ENCODE data around the gene ALKBH5. TPM values are rescaled to one million over a fixed set of nuclear protein-coding genes. Genes with fewer than 3 reads are reported as not detected.

The ALKBH5 gene
- total and polyA plus RNA-seq, 2 of the 8 experiments (the other 6 are each of a cell fraction or from before 2014, with no cell fraction given), result 63.7 to 86.4 TPM

DNA sequence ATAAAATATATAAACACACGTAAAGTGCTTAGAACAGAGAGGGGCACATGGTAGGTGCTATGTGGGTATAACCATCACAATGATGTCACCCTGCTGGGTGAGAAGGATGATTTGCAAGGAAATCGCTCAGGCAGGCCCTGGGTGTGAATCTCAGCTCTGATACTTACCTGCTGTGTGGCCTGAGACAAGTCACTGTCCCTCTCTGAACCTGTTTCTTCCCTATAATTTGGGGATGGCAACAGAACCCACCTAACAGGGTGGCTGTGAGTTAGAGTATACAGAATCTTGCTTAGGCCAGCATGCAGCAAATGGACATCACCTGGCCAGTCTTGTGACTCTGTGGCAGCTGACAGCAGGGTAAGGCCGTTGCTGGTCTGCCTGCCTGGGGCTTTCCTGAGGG is 36.6 kb upstream of the ALKBH5 start:
- Histone ChIP-seq H3K23ac (ENCODE audit: insufficient read length) (no peak overlapping the region), H3K79me1 (ENCODE audit: low read depth, low read length) (no peaks in the 10 kb centered on the region), H3K4ac (replicated peaks; ENCODE audit: insufficient read length, low read depth, low read length) (no peak overlapping the region), H2BK20ac (ENCODE audit: low read length) (no peak overlapping the region), H2BK120ac (replicated peaks; ENCODE audit: low read depth, low read length) (no peak overlapping the region), H3K14ac (ENCODE audit: insufficient read length) (no peak overlapping the region), H3K18ac (ENCODE audit: extremely low read depth, low read length) (no peak overlapping the region), H4K91ac (replicated peaks; ENCODE audit: insufficient read length, low read length) (no peak overlapping the region), H2BK5ac (ENCODE audit: low read depth, low read length) (no peak overlapping the region), H2BK12ac (ENCODE audit: low read depth, low read length) (no peak overlapping the region), H3K4me1 (replicated peaks in 1 of 4; ENCODE audit: control insufficient read depth in 3 of 4, insufficient read depth in 4 of 4, low read length in 3 of 4) (peaks cover 0 to 10% (median 6%) of the 10 kb centered on the region in 4 experiments; a peak in 5 of 7 replicates), H4K5ac (ENCODE audit: insufficient read length, low read depth, low read length) (no peak overlapping the region), H4K20me1 (replicated peaks in 1 of 2; ENCODE audit: control insufficient read depth in 1 of 2, insufficient read depth in 2 of 2, low read length in 2 of 2) (no peaks in the 10 kb centered on the region), H3K9me3 (ENCODE audit: insufficient read depth in 2 of 2, low read depth in 1 of 2, low read length in 1 of 2) (no peaks in the 10 kb centered on the region), H3K23me2 (ENCODE audit: low read depth, low read length) (no peaks in the 10 kb centered on the region), H2AK5ac (ENCODE audit: low read depth, low read length) (no peak overlapping the region), H3K4me2 (ENCODE audit: insufficient read depth in 1 of 2, low read depth in 2 of 2, low read length in 2 of 2) (no peak overlapping the region), H4K8ac (ENCODE audit: extremely low read depth, insufficient read depth, low read length) (no peak overlapping the region), H3K27ac (ENCODE audit: low read depth, low read length) (no peak overlapping the region), H2AFZ (ENCODE audit: low read length) (no peak overlapping the region), H3K9ac (replicated peaks in 1 of 4; ENCODE audit: extremely low read depth in 1 of 4, low read depth in 3 of 4, low read length in 3 of 4) (no peak overlapping the region), H3K79me2 (ENCODE audit: control insufficient read depth in 1 of 2, insufficient read depth in 2 of 2, low read length in 2 of 2) (no peaks in the 10 kb centered on the region), H3K27me3 (replicated peaks in 1 of 4; ENCODE audit: control insufficient read depth in 3 of 4, extremely low read depth in 1 of 4, insufficient read depth in 3 of 4, low read length in 3 of 4) (no peaks in the 10 kb centered on the region; a peak in 2 of 7 replicates), H2BK15ac (ENCODE audit: low read length) (no peak overlapping the region), H3K4me3 (ENCODE audit: extremely low read depth in 1 of 4, insufficient read depth in 2 of 4, low read depth in 3 of 4, low read length in 4 of 4) (no peak overlapping the region), H3K56ac (replicated peaks; ENCODE audit: insufficient read length, low read depth, low read length) (no peak overlapping the region), H3K36me3 (ENCODE audit: control insufficient read depth in 2 of 4, insufficient read depth in 4 of 4, low read length in 3 of 4) (no peaks in the 10 kb centered on the region)
- DNase-seq (ENCODE audit: low read depth in 1 of 2, low spot score in 2 of 2), result no peak
- 92% methylated on average over 3 of the region's 3 CpGs; no CpG with 5 or more reads in 1 of the 2 experiments for WGBS, 2 experiments (ENCODE audit: extremely low coverage in 1 of 2, insufficient coverage in 1 of 2, insufficient read length in 1 of 2, insufficient replicate concordance in 2 of 2, low coverage in 1 of 2, low lambda C conversion rate in 2 of 2, missing lambda C conversion rate in 1 of 2)
- no peak for TF ChIP-seq SAP30 (IDR thresholded peaks at IDR 0.05; ENCODE audit: insufficient read depth, insufficient replicate concordance, low read length)
- peak; percentile 52; the same call in 1 of the 2 replicates for TF ChIP-seq KDM1A (IDR thresholded peaks at IDR 0.05; ENCODE audit: borderline replicate concordance, low read length)
- POLR2A ChIA-PET (ENCODE audit: partially characterized antibody), result no interaction called here
- FAIRE-seq, result no peak
- CTCF ChIA-PET (ENCODE audit: partially characterized antibody), result interaction anchor here (1.0 to 10.9 kb wide), 5 partner anchors 5 to 43 kb away, joined by 3 to 141 read pairs (median 122); no protein-coding TSS in a partner anchor
